Activated naive CD8-positive, alpha-beta T cell treated with anti-CD3 and anti-CD28 coated beads, Interleukin-2, amount 10 ng/mL, durations not matched to agents 7 days and 5 days (primary cell): ENCODE data around the gene UNC45A. TPM values are rescaled to one million over a fixed set of nuclear protein-coding genes. Genes with fewer than 3 reads are reported as not detected.
A peak's percentile ranks its signal among the peaks of the same experiment; 100 is the strongest.

Experiments
- ATAC-seq: fragments of 150-1000 bp; cut with Tn5 transposase; one replicate; pipeline ENCODE4 v1.10.0; 2021; ENCODE audit warnings: low read depth, moderate library complexity
- POLR2A ChIA-PET: fragments of 350-600 bp; sonication (Branson Sonifier 250); formaldehyde crosslinking; loops from one replicate; lab custom pipeline; 2021; ENCODE audit warnings: antibody characterized with exemption; lab: Charles Lee
- DNase-seq: peaks from one replicate; pipeline ENCODE4 v3.0.0; 2021
- H3K27ac Mint-ChIP-seq: one replicate; pipeline ENCODE4 v1.8.0; 2022; ENCODE audit warnings: mild to moderate bottlenecking, mixed read lengths
- H3K27me3 Mint-ChIP-seq: one replicate; pipeline ENCODE4 v1.8.0; 2022; ENCODE audit warnings: mild to moderate bottlenecking, moderate library complexity, mixed read lengths
- H3K36me3 Mint-ChIP-seq: one replicate; pipeline ENCODE4 v1.8.0; 2021; ENCODE audit warnings: mild to moderate bottlenecking, mixed read lengths
- H3K4me1 Mint-ChIP-seq: one replicate; pipeline ENCODE4 v1.8.0; 2021; ENCODE audit warnings: mixed read lengths
- H3K4me3 Mint-ChIP-seq: one replicate; pipeline ENCODE4 v1.8.0; 2022; ENCODE audit warnings: mild to moderate bottlenecking, moderate library complexity, mixed read lengths
- H3K9me3 Mint-ChIP-seq: one replicate; pipeline ENCODE4 v1.8.0; 2021; ENCODE audit warnings: mixed read lengths
- total RNA-seq, 2 experiments: library from RNA; stranded (reverse); gene quantifications; one replicate each; pipeline ENCODE4 v1.2.3, GENCODE V29; 2021

Gene UNC45A
- total RNA-seq, 2 experiments from 2014 or later, result 77.9 to 78.6 TPM

DNA sequence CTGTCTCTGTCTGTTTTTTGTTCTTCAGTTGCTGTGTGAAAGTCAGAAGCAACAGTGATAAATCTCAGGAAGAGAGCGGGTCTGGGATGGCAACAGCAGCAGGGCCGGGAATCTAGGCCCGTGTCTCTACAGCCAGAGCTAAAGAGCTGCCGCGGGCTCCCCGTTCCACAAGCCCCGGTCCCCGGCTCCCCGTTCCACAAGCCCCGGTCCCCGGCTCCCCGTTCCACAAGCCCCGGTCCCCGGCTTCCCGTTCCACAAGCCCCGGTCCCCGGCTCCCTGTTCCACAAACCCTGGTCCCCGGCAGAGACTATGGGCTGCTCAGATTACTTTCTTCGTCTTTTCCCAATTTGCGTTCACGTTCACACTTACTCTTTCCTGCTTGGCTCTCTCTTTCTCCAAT is 39.1 kb downstream of the UNC45A start:
- Mint-ChIP-seq H3K4me3 (no peak overlapping the region), H3K9me3 (no peaks in the 10 kb centered on the region), H3K27ac (no peak overlapping the region), H3K27me3 (no peaks in the 10 kb centered on the region), H3K4me1 (no peaks in the 10 kb centered on the region), H3K36me3 (peaks cover 40% of the 10 kb centered on the region)
- ATAC-seq (no peak), DNase-seq (no peak)
- POLR2A ChIA-PET, result no interaction called here

DNA sequence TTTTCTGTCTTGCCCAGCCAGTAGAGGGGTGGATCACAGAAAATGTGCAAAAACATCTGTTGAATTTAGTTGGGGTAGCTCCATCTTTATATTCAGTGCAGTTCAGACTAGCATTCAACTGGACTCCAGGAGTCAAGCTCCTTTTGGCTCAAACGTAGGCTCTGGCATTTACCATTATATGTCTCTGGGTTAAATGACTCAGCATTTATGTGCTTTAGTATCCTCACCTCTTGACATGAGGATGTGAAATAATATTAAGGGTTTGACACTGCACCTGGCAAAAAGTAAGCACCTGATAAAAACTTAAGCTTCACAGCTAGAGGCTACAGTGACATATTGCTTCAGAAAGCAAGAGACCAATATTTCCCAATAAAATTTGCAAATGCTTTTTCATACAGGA is 44.5 kb downstream of the UNC45A start:
- Mint-ChIP-seq H3K27ac (peak overlapping the region; percentile 45), H3K36me3 (peaks cover 58% of the 10 kb centered on the region), H3K4me3 (no peak overlapping the region), H3K9me3 (no peaks in the 10 kb centered on the region), H3K4me1 (peaks cover 20% of the 10 kb centered on the region), H3K27me3 (no peaks in the 10 kb centered on the region)
- POLR2A ChIA-PET, result interaction anchor here (0.6 to 2.1 kb wide), 2 partner anchors 17 to 19 kb away, joined by 3 to 6 read pairs; no protein-coding TSS in a partner anchor
- ATAC-seq (no peak), DNase-seq (no peak)

DNA sequence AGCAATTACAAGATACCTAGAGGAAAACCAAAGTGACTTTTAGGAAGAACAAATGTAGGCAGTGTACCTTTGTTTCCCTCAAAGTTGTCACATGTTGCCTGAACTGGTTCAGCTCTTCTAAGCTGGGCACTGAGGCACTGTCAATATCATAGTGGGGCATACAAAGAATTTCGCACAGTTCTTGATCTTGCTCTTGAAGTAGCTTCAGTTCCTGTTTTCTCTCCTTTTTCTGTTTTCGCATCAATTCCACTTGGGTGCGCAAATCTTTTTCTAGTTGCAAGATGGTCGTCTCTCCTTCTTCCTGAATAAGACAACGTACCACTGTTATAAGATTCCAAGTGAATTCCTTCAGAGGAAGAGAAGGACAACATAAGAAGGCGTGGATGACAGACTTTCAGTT is 46.6 kb downstream of the UNC45A start:
- POLR2A ChIA-PET, result interaction anchor here (1.2 to 2.1 kb wide), 2 partner anchors 13 to 20 kb away, joined by 3 to 6 read pairs; no protein-coding TSS in a partner anchor
- Mint-ChIP-seq H3K27me3 (no peaks in the 10 kb centered on the region), H3K4me3 (no peak overlapping the region), H3K4me1 (peaks cover 27% of the 10 kb centered on the region), H3K9me3 (no peaks in the 10 kb centered on the region), H3K27ac (no peak overlapping the region), H3K36me3 (peaks cover 57% of the 10 kb centered on the region)
- ATAC-seq (no peak), DNase-seq (no peak)

DNA sequence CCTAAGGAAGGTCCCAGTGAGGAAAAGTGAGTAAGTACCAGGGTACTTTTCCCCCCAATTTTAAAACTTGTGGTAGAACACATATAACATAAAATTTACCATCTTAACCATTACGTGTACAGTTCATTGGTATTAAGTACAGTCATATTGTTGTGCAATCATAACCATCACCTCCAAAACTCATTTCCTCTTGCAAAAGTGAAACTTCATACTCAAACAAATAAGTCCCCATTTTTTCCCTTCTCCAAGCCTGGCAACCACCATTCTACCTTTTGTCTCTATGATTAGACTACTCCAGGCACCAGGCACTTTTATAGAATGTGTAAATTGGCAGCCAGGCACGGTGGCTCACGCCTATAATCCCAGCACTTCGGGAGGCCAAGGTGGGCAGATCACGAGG is 47.0 kb downstream of the UNC45A start:
- no peaks in the 10 kb centered on the region for H3K9me3 Mint-ChIP-seq
- peaks cover 57% of the 10 kb centered on the region for H3K36me3 Mint-ChIP-seq
- peak overlapping the region; percentile 24 for H3K27ac Mint-ChIP-seq
- POLR2A ChIA-PET, result interaction anchor here (1.2 to 2.1 kb wide), 3 partner anchors 12 to 16 kb away, joined by 3 to 6 read pairs (median 3); partner anchors contain the start of gene PRC1
- ATAC-seq, result no peak
- H3K27me3 Mint-ChIP-seq, result no peaks in the 10 kb centered on the region
- H3K4me3 Mint-ChIP-seq, result no peak overlapping the region
- H3K4me1 Mint-ChIP-seq, result peaks cover 30% of the 10 kb centered on the region
- DNase-seq, result no peak

DNA sequence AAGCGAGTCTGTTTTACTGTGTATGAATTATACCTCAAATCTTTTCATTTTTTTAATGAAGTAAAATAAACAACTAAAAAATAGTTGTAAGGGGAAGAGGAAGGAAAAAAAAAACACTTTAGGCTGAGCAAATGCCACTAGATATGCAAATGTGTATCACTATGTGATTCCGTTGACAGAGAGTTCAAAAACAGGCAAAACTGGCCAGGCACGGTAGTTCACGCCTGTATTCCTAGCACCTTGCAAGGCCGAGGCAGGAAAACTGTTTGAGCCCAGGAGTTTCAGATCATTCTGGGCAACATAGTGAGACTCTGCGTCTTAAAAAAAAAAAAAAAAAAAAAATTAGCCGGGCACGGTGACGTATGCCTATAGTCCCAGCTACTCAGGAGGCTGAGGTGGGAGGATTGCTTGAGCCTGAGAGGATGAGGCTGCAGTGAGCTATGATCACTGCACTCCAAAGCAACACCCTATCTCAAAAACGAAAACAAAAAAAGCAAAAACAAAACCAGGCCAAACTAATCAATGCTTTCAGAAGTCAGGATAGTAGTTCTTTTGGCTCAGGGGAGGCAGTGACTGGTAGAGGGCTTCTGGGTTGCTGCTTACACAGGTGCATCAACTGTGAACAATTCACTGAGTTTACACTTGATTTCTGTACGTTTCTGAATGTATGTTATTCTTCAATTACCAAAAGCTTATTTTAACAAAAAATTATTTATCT is 51.9 kb downstream of the UNC45A start:
- no peak overlapping the region for H3K27ac Mint-ChIP-seq
- DNase-seq, result no peak
- POLR2A ChIA-PET, result no interaction called here
- H3K9me3 Mint-ChIP-seq, result no peaks in the 10 kb centered on the region
- H3K36me3 Mint-ChIP-seq, result peaks cover 35% of the 10 kb centered on the region
- H3K4me1 Mint-ChIP-seq, result peaks cover 50% of the 10 kb centered on the region
- H3K27me3 Mint-ChIP-seq, result no peaks in the 10 kb centered on the region
- H3K4me3 Mint-ChIP-seq, result no peak overlapping the region
- no peak for ATAC-seq

DNA sequence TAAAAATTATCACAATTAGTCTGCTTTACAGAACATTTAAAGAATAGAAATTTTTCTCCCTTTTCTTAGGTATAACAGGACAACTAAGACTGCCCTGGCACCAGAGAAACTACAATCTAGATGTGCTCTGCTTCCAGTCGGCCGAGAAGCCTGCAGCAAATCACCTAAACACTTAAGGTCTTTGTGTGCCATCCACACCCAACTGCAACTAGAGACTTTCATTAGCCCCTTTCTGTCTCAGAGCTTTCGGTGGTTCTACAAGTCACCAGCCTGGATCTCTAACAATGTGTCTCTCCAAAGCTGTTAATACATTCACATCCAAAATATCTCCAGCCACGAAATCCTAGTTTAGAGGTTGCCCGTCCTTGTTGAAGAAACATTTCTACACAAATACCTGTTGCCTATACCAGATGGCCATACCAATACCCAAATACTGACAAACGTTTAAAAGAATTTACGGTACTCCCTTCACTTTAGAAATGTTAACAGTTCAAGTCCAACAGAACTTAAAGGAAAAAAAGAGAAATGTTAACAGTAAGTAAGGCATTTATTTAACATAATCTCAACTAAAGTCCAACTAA is 52.6 kb downstream of the UNC45A start:
- no peak for DNase-seq
- Mint-ChIP-seq H3K27me3 (no peaks in the 10 kb centered on the region), H3K27ac (no peak overlapping the region), H3K4me1 (peaks cover 54% of the 10 kb centered on the region), H3K36me3 (peaks cover 35% of the 10 kb centered on the region), H3K9me3 (no peaks in the 10 kb centered on the region), H3K4me3 (no peak overlapping the region)
- POLR2A ChIA-PET, result no interaction called here
- no peak for ATAC-seq

DNA sequence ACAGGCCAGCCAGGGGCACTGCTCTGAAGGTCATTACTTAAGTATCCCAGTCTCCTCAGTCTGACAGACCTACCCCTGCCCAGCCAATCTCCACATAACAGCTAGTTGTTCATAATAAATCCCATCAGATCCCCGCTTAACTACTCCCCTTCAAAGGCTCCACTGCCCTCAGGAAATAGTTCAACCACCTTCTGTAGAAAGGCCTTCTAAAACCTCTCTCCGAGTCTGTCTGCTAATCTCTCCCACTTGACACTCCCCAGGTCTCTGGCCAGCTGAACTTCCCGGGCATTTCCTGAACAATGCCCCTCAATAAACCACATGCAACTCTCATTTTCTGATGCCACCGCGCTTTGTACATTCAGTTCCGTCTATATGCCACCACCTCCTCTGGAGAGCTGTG is 53.2 kb downstream of the UNC45A start:
- POLR2A ChIA-PET, result no interaction called here

DNA sequence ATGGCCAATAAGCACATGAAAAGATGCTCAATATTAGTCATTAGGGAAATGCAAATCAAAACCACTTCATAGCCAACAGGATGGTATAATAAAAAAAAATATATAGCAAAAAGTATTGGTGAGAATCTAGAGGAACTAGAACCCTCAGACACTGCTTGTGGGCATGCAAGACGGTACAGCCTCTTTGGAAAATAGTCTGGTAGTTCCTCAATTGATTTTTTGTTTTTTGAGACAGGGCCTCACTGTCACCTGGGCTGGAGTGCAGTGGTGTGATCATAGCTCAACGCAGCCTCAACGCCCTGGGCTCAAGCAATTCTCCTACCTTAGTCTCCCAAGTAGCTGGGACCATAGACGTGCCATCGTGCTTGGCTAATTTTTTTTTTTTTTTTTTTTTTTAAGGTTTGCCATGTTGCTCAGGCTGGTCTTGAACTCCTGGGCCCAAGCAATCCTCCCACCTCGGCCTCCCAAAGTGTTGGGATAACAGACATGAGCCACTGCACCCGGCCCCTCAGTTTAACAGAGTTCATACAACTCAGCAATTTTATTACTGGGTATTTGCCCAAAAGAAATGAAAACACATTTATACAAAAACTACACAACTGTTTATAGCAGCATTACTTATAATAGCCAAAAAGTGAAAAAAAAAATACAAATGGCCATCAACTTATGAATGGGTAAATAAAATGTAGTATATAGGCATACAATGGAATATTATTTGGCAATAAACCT is 54.1 kb downstream of the UNC45A start:
- no peak for ATAC-seq
- H3K4me1 Mint-ChIP-seq, result peaks cover 46% of the 10 kb centered on the region

More for the DNA sequence above, 53.2 kb downstream of the UNC45A start:
- peak overlapping the region; percentile 14 for H3K27ac Mint-ChIP-seq
- no peaks in the 10 kb centered on the region for H3K27me3 Mint-ChIP-seq
- H3K36me3 Mint-ChIP-seq, result peaks cover 32% of the 10 kb centered on the region
- no peak overlapping the region for H3K4me3 Mint-ChIP-seq
- no peak for DNase-seq
- no peak for ATAC-seq
- peaks cover 51% of the 10 kb centered on the region for H3K4me1 Mint-ChIP-seq
- no peaks in the 10 kb centered on the region for H3K9me3 Mint-ChIP-seq

DNA sequence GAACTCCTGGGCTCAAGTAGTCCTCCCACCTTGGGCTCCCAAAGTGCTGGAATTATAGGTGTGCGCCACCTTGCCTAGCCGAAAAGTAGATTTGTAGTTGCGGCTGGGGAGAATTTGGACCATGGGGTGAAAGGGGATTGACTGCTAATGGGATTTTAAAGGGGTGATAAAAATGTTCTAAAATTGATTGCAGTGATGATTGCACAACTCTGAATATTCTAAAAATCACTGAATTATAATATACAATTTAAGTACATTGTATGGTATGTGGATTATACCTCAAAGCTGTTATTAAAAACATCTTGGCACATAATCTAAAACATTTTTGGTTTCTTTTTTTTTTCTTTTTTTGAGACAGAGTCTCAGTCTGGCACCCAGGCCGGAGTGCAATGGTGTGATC is 55.4 kb downstream of the UNC45A start:
- ATAC-seq (no peak), DNase-seq (no peak)
- Mint-ChIP-seq H3K4me3 (no peak overlapping the region), H3K4me1 (peaks cover 42% of the 10 kb centered on the region), H3K36me3 (peaks cover 23% of the 10 kb centered on the region), H3K9me3 (no peaks in the 10 kb centered on the region), H3K27ac (no peak overlapping the region), H3K27me3 (no peaks in the 10 kb centered on the region)
- POLR2A ChIA-PET, result interaction anchor here (1.0 to 1.6 kb wide), 2 partner anchors 32 to 36 kb away, joined by 4 to 5 read pairs; partner anchors contain the start of gene RCCD1

More for the DNA sequence above, 54.1 kb downstream of the UNC45A start:
- no peak for DNase-seq
- Mint-ChIP-seq H3K9me3 (no peaks in the 10 kb centered on the region), H3K27me3 (no peaks in the 10 kb centered on the region), H3K4me3 (no peak overlapping the region), H3K36me3 (peaks cover 27% of the 10 kb centered on the region), H3K27ac (no peak overlapping the region)
- POLR2A ChIA-PET, result interaction anchor here (1.0 to 1.6 kb wide), 2 partner anchors 30 to 35 kb away, joined by 4 to 5 read pairs; partner anchors contain the start of gene RCCD1

DNA sequence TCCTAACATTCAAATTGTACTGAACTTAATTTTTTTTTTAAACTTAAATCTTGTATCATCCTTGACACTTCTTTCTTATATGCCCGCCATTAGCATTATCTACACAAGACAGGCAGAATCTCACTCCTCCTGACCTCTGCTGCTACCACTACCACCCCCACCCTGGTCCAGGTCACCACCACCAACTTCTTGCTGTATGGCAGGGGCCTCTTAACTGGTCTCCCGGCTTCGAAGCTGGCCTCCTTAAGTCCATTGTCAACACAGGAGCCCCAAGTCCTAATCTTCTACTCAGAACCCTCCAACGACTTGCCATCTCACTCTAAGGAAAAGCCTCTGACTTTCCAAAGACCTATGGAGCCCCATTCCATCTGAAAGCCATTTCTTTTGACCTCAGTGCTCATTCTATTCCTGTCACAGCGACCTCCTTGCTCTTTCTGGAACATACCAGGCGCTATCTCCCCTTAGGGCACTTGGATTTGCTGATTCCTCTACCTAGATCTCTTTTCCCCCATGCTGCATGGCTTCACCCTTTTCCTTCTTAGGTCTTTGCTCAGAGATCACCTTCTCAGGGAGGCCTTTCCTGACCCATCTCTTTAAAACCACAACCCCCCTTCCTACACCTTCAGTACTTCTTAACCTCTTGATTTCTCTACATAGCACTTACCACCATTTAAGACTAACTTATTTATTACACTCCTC is 56.7 kb downstream of the UNC45A start:
- Mint-ChIP-seq H3K36me3 (peaks cover 19% of the 10 kb centered on the region), H3K4me1 (peaks cover 43% of the 10 kb centered on the region), H3K9me3 (no peaks in the 10 kb centered on the region), H3K27ac (peak overlapping the region; percentile 5), H3K4me3 (peak overlapping the region; percentile 56), H3K27me3 (no peaks in the 10 kb centered on the region)
- ATAC-seq (no peak), DNase-seq (no peak)
- POLR2A ChIA-PET, result no interaction called here

DNA sequence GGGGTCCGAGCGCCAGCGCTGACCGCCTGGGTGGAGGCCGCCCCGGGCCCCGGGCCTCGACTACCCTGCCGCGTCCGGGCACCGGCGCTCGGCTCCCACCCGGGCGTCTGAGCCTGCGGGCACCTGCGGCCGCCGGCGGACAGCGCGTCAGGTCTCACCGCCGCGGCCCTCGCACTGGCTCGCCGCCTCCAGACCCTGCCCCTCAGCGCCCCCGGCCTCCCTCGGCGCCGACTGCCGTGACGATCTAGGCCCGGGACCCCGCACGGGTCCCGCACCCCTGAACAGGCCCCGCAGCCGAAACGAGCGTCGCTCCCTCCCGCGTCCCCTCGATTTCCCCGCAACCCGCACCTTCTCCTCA is 59.0 kb downstream of the UNC45A start:
- peaks cover 29% of the 10 kb centered on the region for H3K4me1 Mint-ChIP-seq
- no peaks in the 10 kb centered on the region for H3K9me3 Mint-ChIP-seq
- H3K27ac Mint-ChIP-seq, result peak overlapping the region; percentile 100
- no peaks in the 10 kb centered on the region for H3K27me3 Mint-ChIP-seq
- ATAC-seq (peak; percentile 20), DNase-seq (no peak)
- H3K4me3 Mint-ChIP-seq, result peak overlapping the region; percentile 99
- POLR2A ChIA-PET, result interaction anchor here (0.9 to 2.0 kb wide), 8 partner anchors 9 to 62 kb away, joined by 3 to 11 read pairs (median 6); partner anchors contain the start of genes HDDC3, RCCD1, UNC45A and VPS33B
- H3K36me3 Mint-ChIP-seq, result peaks cover 27% of the 10 kb centered on the region

DNA sequence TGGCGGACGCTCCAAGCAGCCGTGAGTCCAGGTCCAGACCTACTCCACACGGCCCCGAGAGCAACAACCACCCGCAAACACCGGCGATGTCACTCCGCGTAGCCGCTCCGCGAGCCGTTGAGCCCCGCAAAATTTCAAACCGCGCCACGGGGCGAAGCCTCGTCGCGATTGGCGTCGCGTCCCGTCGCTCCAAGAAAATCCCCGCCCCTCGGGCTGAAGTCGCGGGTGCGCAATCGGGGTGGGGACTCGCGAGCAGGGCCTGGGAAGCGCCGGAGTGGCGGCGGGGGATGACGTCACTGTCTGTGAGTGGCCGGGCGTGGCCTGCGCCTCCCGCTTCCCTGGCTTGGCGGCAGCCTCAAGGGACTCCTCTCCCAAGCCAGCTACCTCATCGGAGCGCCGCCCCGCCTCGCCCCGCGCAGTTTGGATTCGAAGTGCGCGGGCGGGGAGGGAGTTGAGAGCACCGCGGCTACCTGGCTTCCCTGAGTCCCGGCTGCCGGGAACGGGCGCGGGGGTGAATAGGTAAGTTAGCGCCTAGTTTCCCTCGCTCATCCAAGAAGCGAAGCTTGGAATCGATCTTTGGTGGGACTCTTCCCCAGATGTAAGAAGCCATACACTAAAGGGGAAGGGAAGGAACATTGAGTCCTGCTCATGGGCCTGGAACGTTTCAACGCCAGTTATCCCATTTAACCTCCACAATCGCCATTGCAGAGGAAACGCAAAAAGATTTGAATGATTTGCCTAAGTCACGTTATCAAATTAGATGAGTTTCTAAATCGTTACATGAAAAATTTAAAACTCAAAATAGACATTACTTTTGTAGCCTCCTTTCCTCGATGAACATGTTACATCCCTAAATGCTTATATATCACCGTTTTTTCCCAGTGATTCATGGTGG is 59.6 kb downstream of the UNC45A start, which contains the start of gene PRC1:
TSS of gene PRC1 (minus strand) at position 119 of the 895 bp plus-strand sequence. CDS start at position 1, 118 bp downstream.
- POLR2A ChIA-PET, result interaction anchor here (0.9 to 2.0 kb wide), 7 partner anchors 8 to 62 kb away, joined by 3 to 11 read pairs (median 6); partner anchors contain the start of genes HDDC3, RCCD1, UNC45A and VPS33B
- H3K4me3 Mint-ChIP-seq, result peak within 1 kb of the TSS; percentile 99

More for the DNA sequence above, 59.6 kb downstream of the UNC45A start, which contains the start of gene PRC1:
- Mint-ChIP-seq H3K36me3 (peaks cover 31% of the 10 kb centered on the region), H3K9me3 (no peaks in the 10 kb centered on the region), H3K4me1 (peaks cover 31% of the 10 kb centered on the region), H3K27ac (peak within 1 kb of the TSS; percentile 100), H3K27me3 (no peaks in the 10 kb centered on the region)
- ATAC-seq (peak; percentile 99), DNase-seq (peak; percentile 98)
